GM12873 (cell line): ENCODE measurements around the gene PTPN14.

Experiments
- CTCF ChIP-seq: IDR thresholded peaks from 2 replicates; pipeline ENCODE4 v1.5.1; 2012; ENCODE audit warnings: low read depth, mild to moderate bottlenecking, moderate library complexity, low read length, control low read depth; ENCODE audit not compliant: insufficient read depth; ENCODE audit errors: missing control alignments

PTPN14 gene

GRCh38 chr1:214511639-214511998 lies 39.8 kb downstream of the PTPN14 start:
- TF ChIP-seq CTCF: no peak

GRCh38 chr1:214510914-214511638 lies 40.3 kb downstream of the PTPN14 start:
- TF ChIP-seq CTCF: no peak

GRCh38 chr1:214510477-214510876 lies 40.9 kb downstream of the PTPN14 start:
- TF ChIP-seq CTCF: no peak

GRCh38 chr1:214506972-214507431 lies 44.4 kb downstream of the PTPN14 start:
- TF ChIP-seq CTCF: no peak

- TF ChIP-seq CTCF: no peak
These were observed 46.3 kb downstream of the PTPN14 start for GRCh38 chr1:214505134-214505533.

- no peak for TF ChIP-seq CTCF
These were observed 47.1 kb downstream of the PTPN14 start for GRCh38 chr1:214504330-214504729.

- TF ChIP-seq CTCF: no peak
These were observed 47.8 kb downstream of the PTPN14 start for GRCh38 chr1:214503553-214503952.
